Glomerular endothelial cell (primary cell): ENCODE results near the gene C11orf21. TPM values are rescaled to one million over a fixed set of nuclear protein-coding genes. Genes with fewer than 3 reads are reported as not detected.

Experiments
- DNase-seq: peaks from one replicate; pipeline ENCODE4 v3.0.0-alpha.2; 2011; ENCODE audit warnings: low read depth, low spot score; ENCODE audit errors: extremely low read depth
- total RNA-seq: library from RNA; depleted of rRNA; stranded (reverse); fragments of >200 nt; gene quantifications from 2 replicates; pipeline ENCODE4 v1.2.3, GENCODE V29; 2015

Gene C11orf21
- total RNA-seq, 1 donor from 2014 or later, result not detected

GRCh38 chr11:2309251-2310072 is 7.7 kb upstream of the C11orf21 start:
- DNase-seq, result no peak

GRCh38 chr11:2308713-2309112 is 7.0 kb upstream of the C11orf21 start:
- DNase-seq, result no peak

- no peak for DNase-seq
These were observed 6.0 kb upstream of the C11orf21 start for GRCh38 chr11:2307501-2308331.

DNA sequence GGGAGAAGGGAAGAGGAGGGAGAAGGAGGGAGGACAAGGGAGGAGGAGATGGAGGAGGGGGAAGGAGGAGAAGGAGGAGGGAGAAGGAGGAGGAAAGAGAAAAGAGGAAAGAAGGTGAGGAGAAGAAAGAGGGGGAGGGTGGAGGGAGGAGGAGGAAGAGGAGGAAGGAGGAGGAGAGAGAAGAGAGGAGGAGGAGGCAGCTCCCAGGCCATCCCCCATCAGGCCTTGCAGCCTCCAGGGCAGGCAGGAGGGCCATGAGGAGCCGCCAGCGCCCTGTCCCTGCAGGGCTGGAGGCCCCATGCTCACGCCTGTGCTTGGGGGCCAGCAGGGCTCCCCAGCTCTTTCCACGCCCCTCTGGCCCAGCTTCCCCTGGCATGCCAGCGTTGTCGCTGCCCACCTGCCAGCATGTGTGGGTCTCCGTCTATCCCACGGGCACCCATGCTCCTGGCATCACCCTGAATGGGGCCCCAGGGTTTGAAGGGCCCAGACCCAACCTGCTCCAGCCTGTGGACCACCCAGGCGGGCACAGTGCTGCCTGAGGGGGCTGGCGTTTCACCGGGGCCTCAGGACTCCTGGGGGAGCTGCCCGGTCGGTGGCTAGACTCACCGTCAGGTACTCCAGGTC is 5.3 kb upstream of the C11orf21 start:
- no peak for DNase-seq

DNA sequence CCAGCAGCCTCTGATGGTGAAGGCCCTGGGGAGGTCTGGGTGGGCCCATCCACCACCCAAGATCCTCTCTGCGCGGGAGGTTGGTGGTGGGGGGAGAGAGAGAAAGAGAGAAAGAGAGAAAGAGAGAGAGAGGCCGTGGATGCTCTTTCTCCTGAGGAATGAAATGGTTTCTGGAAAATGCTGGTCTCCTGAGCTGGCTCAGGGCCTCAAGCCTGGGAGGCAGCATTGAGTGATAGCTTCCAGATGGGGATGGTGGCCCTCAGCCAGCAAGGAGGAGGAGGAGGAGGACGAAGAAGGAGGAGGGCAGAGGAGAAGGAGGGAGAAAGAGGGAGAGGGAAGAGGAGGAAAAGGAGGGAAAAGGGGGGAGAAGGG is 4.7 kb upstream of the C11orf21 start:
- no peak for DNase-seq

DNA sequence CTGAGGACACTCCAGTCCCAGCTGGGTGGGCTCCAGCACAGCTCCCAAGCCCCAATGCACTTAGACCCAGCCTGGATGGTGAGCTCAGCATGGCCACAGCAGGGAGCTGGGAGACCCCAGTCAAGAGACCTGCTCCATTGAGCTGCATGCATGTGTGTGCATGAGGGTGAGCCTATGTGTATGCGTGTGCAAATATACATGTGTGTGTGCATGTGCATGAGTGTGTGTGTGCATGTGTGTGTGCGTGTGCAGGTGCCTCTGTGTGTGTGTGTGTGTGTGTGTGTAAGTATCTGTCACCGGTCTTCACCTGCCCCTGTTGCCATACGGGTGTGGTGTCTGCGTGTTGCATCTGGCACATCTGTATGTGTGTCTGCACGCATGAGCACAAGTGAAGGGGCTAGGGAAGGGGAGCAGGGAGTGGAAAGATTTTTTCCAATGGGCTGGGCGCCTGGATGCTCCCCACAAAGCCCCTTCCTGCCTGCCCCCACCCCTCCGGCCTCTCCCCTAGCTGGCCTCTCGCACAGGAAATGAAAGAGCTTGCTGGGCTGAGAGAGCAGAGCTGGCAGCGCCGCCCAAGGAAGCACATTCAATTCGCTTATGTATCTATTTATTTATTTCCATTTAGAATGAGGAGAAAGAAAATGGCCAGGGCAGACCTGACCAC is 4.2 kb upstream of the C11orf21 start:
- DNase-seq, result no peak

DNA sequence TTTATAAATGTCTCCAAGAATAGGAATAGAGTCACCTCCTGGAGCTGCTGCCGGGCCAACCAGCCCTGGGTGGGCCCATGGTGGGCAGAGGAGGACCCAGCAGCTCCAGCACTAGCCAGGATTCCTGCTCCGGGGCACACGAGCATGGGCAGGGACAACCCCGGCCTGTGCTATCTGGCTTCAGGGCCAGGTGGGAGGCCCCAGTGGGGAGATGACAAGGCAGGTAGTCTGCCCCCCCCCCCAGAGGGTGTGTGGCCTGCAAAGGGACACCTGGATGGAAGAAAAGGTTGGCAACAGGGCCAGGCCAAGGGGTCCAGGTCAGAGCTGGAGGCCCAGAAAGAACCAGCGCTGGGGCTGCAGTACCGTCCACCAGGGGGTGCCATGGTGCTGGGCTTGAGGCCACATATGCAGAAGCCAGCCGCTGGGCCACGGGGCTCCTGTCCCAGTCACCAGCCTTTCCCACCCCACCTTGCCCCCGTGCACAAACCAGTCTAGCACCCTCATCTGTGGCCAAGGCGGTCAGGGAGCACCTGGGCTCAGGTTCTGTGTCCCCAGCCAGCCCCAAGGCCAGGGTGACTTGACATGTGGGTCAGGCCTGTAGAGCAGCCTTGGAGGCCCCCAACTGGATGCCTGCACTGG is 3.5 kb upstream of the C11orf21 start:
- DNase-seq, result peak; percentile 5

GRCh38 chr11:2304506-2305139 is 2.9 kb upstream of the C11orf21 start:
- no peak for DNase-seq

- DNase-seq, result no peak
These were observed 2.1 kb upstream of the C11orf21 start for GRCh38 chr11:2303627-2304505.

- no peak for DNase-seq
These were observed 1.3 kb upstream of the C11orf21 start for GRCh38 chr11:2302896-2303626.

DNA sequence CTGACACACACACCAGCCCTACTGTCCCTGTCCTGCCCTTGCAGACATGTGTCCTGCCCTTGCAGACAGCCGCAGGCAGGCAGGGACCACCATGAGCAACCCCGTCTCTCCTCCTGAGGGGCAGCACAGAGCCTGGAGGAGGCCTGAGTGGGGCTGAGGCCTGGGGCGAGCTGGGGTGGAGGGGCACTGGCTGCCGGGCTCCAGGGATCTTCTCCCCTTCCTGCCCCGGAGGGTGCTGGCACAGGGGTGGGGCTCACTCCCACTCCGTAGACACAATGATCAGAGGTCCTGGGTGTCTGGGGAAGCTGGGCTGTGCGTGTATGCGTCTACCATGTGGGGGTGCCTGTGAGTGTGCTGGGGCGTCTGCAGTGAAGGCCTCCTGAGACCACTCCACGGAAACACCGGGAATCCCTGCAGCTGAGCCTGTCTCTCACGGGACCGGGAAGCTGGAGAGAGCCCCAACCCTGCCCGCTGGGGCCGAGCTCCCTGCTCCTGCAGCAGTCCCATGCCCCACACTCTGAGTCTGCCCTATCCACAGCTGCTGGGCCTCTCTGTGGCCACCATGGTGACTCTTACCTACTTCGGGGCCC is 683 bp upstream of the C11orf21 start:
- no peak for DNase-seq

GRCh38 chr11:2300936-2301630 is 635 bp downstream of the C11orf21 start:
- DNase-seq, result no peak

- DNase-seq, result no peak
These were observed 1.3 kb downstream of the C11orf21 start for GRCh38 chr11:2300290-2300935.

DNA sequence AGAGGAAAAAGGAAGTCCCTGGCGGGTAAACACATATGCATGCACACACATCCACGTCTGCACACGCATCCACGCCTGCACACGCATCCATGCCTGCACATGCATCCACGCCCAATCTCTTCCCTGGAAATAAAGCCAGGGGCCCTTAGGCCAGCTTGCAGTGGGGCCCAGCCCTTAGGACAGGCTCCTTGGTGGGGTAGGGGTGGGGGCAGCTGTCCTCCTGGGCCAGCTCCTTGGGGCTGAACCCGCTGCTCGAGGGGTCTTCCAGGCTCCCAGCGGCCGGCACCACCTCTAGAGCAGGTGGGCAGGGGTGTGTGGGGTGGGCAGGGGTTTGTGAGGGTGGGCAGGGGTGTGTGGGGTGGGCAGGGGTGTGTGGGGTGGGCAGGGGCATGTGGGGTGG is 1.9 kb downstream of the C11orf21 start:
- DNase-seq, result no peak

DNA sequence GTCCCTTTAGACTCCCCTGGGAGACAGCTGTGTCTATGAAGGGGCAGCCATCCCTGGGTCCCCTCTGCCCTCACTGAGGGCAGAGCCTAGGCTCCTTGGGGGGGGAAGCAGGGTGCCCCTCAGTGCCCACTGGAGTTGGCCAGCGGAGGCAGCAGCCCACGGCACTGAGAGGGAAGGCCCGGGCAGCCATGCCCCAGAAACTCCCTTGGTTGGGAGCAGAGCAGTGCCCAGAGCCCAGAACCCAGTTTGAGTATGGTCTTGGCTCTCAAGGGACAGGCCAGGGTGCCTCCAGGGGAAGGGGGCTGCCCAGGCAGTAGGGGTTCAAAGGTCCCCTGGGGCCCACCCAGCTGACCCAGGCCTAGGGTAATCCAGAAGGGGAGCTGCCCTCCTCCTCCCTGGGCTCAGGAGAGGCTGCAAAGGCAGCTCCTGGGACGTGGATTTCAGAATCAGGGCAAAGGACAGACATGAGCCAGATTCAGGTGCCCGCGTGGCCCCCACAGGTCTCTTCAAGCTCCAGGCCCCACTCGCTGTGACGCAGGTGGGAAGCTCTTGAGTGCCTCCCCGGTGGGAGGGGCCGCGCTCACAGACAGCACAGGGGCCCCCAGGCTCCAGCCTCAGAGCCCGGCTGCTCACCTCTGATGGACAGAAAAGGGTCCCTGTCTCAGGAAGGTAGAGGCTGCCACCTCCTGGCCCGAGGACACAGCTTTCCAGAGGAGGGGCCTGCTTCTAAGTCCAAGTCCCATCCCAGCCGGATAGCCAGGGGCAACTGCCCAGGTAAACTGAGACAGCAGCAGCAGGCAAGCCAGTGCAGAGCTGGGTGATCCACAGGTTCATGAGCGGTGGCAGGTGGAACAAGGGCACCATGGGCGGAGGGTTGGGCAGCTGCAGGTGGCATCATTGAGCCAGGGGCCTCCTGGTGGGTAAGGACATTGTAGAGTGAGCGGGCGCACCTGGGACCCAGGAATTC is 2.6 kb downstream of the C11orf21 start:
- no peak for DNase-seq
